Progenitor cell of endocrine pancreas (in vitro differentiated cells): ENCODE results near the gene DGKA. TPM values are rescaled to one million over a fixed set of nuclear protein-coding genes. Genes with fewer than 3 reads are reported as not detected.

Experiments
- DNase-seq: peaks from one replicate; pipeline ENCODE4 v3.0.0; 2021; ENCODE audit warnings: low spot score; ENCODE audit not compliant: unreplicated experiment
- H3K27ac Mint-ChIP-seq: 2 replicates; pipeline ENCODE4 v1.8.0; 2021; ENCODE audit warnings: mild to moderate bottlenecking, moderate library complexity, mixed read lengths
- H3K27me3 Mint-ChIP-seq: 2 replicates; pipeline ENCODE4 v1.8.0; 2021; ENCODE audit warnings: mixed read lengths
- H3K36me3 Mint-ChIP-seq: 2 replicates; pipeline ENCODE4 v1.8.0; 2022; ENCODE audit warnings: mixed read lengths; ENCODE audit not compliant: insufficient read depth
- H3K4me1 Mint-ChIP-seq: 2 replicates; pipeline ENCODE4 v1.8.0; 2021; ENCODE audit warnings: low read depth, mixed read lengths
- H3K4me3 Mint-ChIP-seq: 2 replicates; pipeline ENCODE4 v1.8.0; 2021; ENCODE audit warnings: low read depth, mild to moderate bottlenecking, moderate library complexity, mixed read lengths
- H3K9me3 Mint-ChIP-seq: 2 replicates; pipeline ENCODE4 v1.8.0; 2021; ENCODE audit warnings: low read depth, mixed read lengths
- total RNA-seq: library from RNA; stranded (reverse); gene quantifications from 2 replicates; pipeline ENCODE4 v1.2.1, GENCODE V29; 2021
- TF ChIP-seq, protein P1 (sequence below): fragments of 200-600 bp; sonication (generic); IDR thresholded peaks from one replicate; pipeline ENCODE4 v1.5.0; 2021; ENCODE audit warnings: antibody characterized with exemption, mild to moderate bottlenecking; ENCODE audit not compliant: unreplicated experiment

DGKA gene
- total RNA-seq, 1 donor from 2014 or later: 10.2 TPM

GRCh38 chr12:55963760-55964159 is 32.8 kb downstream of the DGKA start:
- no peak overlapping the region for H3K27ac Mint-ChIP-seq
- DNase-seq: no peak
- TF ChIP-seq, protein P1, sequence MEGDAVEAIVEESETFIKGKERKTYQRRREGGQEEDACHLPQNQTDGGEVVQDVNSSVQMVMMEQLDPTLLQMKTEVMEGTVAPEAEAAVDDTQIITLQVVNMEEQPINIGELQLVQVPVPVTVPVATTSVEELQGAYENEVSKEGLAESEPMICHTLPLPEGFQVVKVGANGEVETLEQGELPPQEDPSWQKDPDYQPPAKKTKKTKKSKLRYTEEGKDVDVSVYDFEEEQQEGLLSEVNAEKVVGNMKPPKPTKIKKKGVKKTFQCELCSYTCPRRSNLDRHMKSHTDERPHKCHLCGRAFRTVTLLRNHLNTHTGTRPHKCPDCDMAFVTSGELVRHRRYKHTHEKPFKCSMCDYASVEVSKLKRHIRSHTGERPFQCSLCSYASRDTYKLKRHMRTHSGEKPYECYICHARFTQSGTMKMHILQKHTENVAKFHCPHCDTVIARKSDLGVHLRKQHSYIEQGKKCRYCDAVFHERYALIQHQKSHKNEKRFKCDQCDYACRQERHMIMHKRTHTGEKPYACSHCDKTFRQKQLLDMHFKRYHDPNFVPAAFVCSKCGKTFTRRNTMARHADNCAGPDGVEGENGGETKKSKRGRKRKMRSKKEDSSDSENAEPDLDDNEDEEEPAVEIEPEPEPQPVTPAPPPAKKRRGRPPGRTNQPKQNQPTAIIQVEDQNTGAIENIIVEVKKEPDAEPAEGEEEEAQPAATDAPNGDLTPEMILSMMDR: no peak
- peaks cover 30% of the 10 kb centered on the region for H3K4me1 Mint-ChIP-seq
- no peak overlapping the region for H3K4me3 Mint-ChIP-seq
- H3K36me3 Mint-ChIP-seq: no peaks in the 10 kb centered on the region
- no peaks in the 10 kb centered on the region for H3K9me3 Mint-ChIP-seq
- H3K27me3 Mint-ChIP-seq: no peaks in the 10 kb centered on the region

- no peak overlapping the region for H3K27ac Mint-ChIP-seq
- H3K4me3 Mint-ChIP-seq: peak overlapping the region; percentile 97
- no peaks in the 10 kb centered on the region for H3K9me3 Mint-ChIP-seq
- peaks cover 30% of the 10 kb centered on the region for H3K4me1 Mint-ChIP-seq
- no peaks in the 10 kb centered on the region for H3K27me3 Mint-ChIP-seq
- H3K36me3 Mint-ChIP-seq: peaks cover 1% of the 10 kb centered on the region
- no peak for DNase-seq
- TF ChIP-seq, protein P1: no peak
Observed at GRCh38 chr12:55965240-55965639, 34.3 kb downstream of the DGKA start.

DNA sequence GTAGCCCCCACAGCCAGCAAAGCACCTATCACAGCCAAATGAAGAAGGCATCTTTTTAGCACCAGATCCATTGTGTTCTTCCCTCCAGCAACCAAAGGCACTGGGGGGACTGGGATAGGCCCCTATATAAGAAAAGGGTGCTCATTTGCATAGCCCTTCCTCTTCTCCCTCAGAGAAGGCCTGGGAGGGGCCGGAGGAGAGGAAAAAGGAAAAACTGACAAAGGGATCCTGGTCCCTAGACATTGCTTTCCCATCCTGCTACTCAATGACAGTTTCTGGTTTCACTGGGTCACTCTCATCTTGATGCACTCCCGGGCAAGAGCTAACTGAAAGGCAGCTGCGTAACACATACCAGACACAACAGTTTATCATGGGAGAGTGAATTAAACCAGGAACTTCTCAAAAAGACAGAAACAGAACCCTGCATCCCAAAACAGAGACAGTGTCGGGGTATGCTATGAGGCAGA is 35.0 kb downstream of the DGKA start, which contains the start of gene PMEL:
PMEL (minus strand) TSS at position 102 of the 467 bp plus-strand sequence; CDS start at position 71, 31 bp downstream.
- no peaks in the 10 kb centered on the region for H3K27me3 Mint-ChIP-seq
- H3K4me1 Mint-ChIP-seq: peaks cover 30% of the 10 kb centered on the region
- no peaks in the 10 kb centered on the region for H3K9me3 Mint-ChIP-seq
- no peak for DNase-seq
- H3K4me3 Mint-ChIP-seq: peak within 1 kb of the TSS; percentile 97
- peaks cover 2% of the 10 kb centered on the region for H3K36me3 Mint-ChIP-seq
- TF ChIP-seq, protein P1: no peak
- H3K27ac Mint-ChIP-seq: peak within 1 kb of the TSS; percentile 95

- H3K4me1 Mint-ChIP-seq: peaks cover 30% of the 10 kb centered on the region
- DNase-seq: peak; percentile 85
- no peaks in the 10 kb centered on the region for H3K9me3 Mint-ChIP-seq
- TF ChIP-seq, protein P1: no peak
- H3K4me3 Mint-ChIP-seq: peak within 1 kb of the TSS; percentile 97
- peak within 1 kb of the TSS; percentile 95 for H3K27ac Mint-ChIP-seq
- peaks cover 2% of the 10 kb centered on the region for H3K36me3 Mint-ChIP-seq
- no peaks in the 10 kb centered on the region for H3K27me3 Mint-ChIP-seq
Observed at GRCh38 chr12:55966408-55967281, 35.7 kb downstream of the DGKA start, which contains the start of gene CDK2. Gene CDK2 (plus strand): TSS chr12:55966830. CDS start chr12:55967009, 179 bp downstream.

GRCh38 chr12:55969356-55969755 is 38.4 kb downstream of the DGKA start:
- TF ChIP-seq, protein P1: no peak
- Mint-ChIP-seq H3K36me3 (peaks cover 2% of the 10 kb centered on the region), H3K4me1 (peaks cover 30% of the 10 kb centered on the region), H3K9me3 (no peaks in the 10 kb centered on the region), H3K27me3 (no peaks in the 10 kb centered on the region), H3K27ac (no peak overlapping the region), H3K4me3 (no peak overlapping the region)
- DNase-seq: no peak
